ENCODE results near the gene AIG1.

The AIG1 gene

GRCh38 chr6:143169440-143169839, 108.8 kb downstream of the AIG1 start:
- no peak for DNase-seq

GRCh38 chr6:143174516-143174915, 113.8 kb downstream of the AIG1 start:
- no peak for DNase-seq

- no peak for DNase-seq
Observed at GRCh38 chr6:143174951-143175350, 114.3 kb downstream of the AIG1 start.

GRCh38 chr6:143176090-143177021, 115.7 kb downstream of the AIG1 start:
- DNase-seq: peak in 1 of 2 donors; percentile 5

GRCh38 chr6:143177706-143178105, 117.0 kb downstream of the AIG1 start:
- no peak for DNase-seq

GRCh38 chr6:143179096-143179495, 118.4 kb downstream of the AIG1 start:
- no peak for DNase-seq

- DNase-seq: no peak
Observed at GRCh38 chr6:143179901-143180612, 119.4 kb downstream of the AIG1 start.

- no peak for DNase-seq
Observed at GRCh38 chr6:143180826-143181225, 120.1 kb downstream of the AIG1 start.

GRCh38 chr6:143183666-143184065, 123.0 kb downstream of the AIG1 start:
- DNase-seq: no peak

GRCh38 chr6:143185288-143185687, 124.6 kb downstream of the AIG1 start:
- no peak for DNase-seq

GRCh38 chr6:143187238-143187923, 126.7 kb downstream of the AIG1 start:
- DNase-seq: no peak

- no peak for DNase-seq
Observed at GRCh38 chr6:143188292-143188691, 127.6 kb downstream of the AIG1 start.

GRCh38 chr6:143191361-143191760, 130.7 kb downstream of the AIG1 start:
- DNase-seq: no peak

- no peak for DNase-seq
Observed at GRCh38 chr6:143192766-143193165, 132.1 kb downstream of the AIG1 start.

- DNase-seq: no peak
Observed at GRCh38 chr6:143193571-143194094, 132.9 kb downstream of the AIG1 start.

GRCh38 chr6:143194095-143194589, 133.5 kb downstream of the AIG1 start:
- DNase-seq: no peak

GRCh38 chr6:143195349-143195845, 134.7 kb downstream of the AIG1 start:
- no peak for DNase-seq

GRCh38 chr6:143196525-143197225, 136.0 kb downstream of the AIG1 start:
- no peak for DNase-seq

- DNase-seq: no peak
Observed at GRCh38 chr6:143197377-143197776, 136.7 kb downstream of the AIG1 start.

GRCh38 chr6:143198312-143198711, 137.6 kb downstream of the AIG1 start:
- DNase-seq: no peak

GRCh38 chr6:143199291-143199690, 138.6 kb downstream of the AIG1 start:
- no peak for DNase-seq

GRCh38 chr6:143200167-143200770, 139.6 kb downstream of the AIG1 start:
- no peak for DNase-seq

Data from stimulated activated CD4-positive, alpha-beta T cell treated with anti-CD3 and anti-CD28 coated beads, Interleukin-2, amount 100 ng/mL, for 24 hours (primary cell).